Lower leg skin (tissue), 4 donors: ENCODE results near the gene SPSB4. TPM values are rescaled to one million over a fixed set of nuclear protein-coding genes. Genes with fewer than 3 reads are reported as not detected.

Source experiments
- DNase-seq, 2 donors: peaks; one replicate each; pipeline ENCODE4 v3.0.0-alpha.2; 2019; ENCODE audit warnings: low spot score in 2 of 2
- H3K4me3 ChIP-seq: fragments of 200-600 bp; sonication (generic); 2 replicates; pipeline ENCODE4 v1.5.1; 2017; ENCODE audit warnings: mild to moderate bottlenecking, low read depth; ENCODE audit not compliant: poor library complexity, severe bottlenecking
- POLR2A ChIP-seq, 2 donors: fragments of 450-650 bp; IDR thresholded peaks; one replicate each; pipeline ENCODE4 v1.6.1; 2016 to 2017; ENCODE audit warnings: antibody characterized with exemption in 2 of 2, mild to moderate bottlenecking in 1 of 2, moderate library complexity in 1 of 2
- WGBS, 2 donors: methylation state at CpG; one replicate each; pipeline ENCODE4 v1.1.5; 2018; 5-methylcytosine and 5-hydroxymethylcytosine counted together
- intact Hi-C: fragments of 100-400 bp; cut with DNase I; formaldehyde crosslinking; loops from one replicate; pipeline ENCODE4 v1.15.0; 2023; ENCODE audit warnings: low total_unique reads
- total RNA-seq, 4 donors: library from RNA; depleted of rRNA; stranded (reverse); fragments of >200 nt; gene quantifications; one replicate each; pipeline ENCODE4 v1.1.0, GENCODE V29; 2016
- TF ChIP-seq, protein P1 (sequence below), 3 donors: fragments of 450-650 bp; IDR thresholded peaks; one replicate each; pipeline ENCODE4 v1.5.1; 2016; ENCODE audit warnings: antibody characterized with exemption in 3 of 3, mild to moderate bottlenecking in 3 of 3, moderate library complexity in 2 of 3

SPSB4 gene
- total RNA-seq, 4 donors from 2014 or later, result 0.10 TPM; not detected in 3

DNA sequence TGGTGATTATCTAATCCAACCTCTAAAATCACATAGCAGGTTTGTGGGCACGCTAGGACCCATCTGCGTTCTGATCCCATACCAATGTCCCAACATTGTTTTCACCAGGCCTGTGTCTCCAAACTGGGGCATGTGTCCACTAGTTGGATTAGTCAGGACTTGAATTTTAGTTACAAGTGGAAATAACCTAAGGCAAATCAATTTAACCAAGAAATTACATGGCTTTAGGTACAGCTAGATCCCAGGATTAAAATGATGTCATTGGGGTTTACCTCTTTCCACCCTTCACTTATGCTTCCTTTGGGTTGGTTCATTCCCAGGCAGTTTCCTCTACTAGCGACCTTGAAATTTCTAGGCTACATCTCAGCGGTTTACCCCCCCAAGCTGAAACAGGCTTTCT, 133.3 kb downstream of the SPSB4 start:
- WGBS, 2 donors, result 56 to 64% methylated on average over 4 of the region's 4 CpGs
- no peak for DNase-seq
- no peak overlapping the region for H3K4me3 ChIP-seq
- intact Hi-C loops, result loop anchor here (10.0 kb wide), 1 partner anchor 270 kb away; no protein-coding TSS in a partner anchor
- no peak for TF ChIP-seq POLR2A (IDR thresholded peaks at IDR 0.05)
- TF ChIP-seq, protein P1, sequence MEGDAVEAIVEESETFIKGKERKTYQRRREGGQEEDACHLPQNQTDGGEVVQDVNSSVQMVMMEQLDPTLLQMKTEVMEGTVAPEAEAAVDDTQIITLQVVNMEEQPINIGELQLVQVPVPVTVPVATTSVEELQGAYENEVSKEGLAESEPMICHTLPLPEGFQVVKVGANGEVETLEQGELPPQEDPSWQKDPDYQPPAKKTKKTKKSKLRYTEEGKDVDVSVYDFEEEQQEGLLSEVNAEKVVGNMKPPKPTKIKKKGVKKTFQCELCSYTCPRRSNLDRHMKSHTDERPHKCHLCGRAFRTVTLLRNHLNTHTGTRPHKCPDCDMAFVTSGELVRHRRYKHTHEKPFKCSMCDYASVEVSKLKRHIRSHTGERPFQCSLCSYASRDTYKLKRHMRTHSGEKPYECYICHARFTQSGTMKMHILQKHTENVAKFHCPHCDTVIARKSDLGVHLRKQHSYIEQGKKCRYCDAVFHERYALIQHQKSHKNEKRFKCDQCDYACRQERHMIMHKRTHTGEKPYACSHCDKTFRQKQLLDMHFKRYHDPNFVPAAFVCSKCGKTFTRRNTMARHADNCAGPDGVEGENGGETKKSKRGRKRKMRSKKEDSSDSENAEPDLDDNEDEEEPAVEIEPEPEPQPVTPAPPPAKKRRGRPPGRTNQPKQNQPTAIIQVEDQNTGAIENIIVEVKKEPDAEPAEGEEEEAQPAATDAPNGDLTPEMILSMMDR (IDR thresholded peaks at IDR 0.05), result no peak

DNA sequence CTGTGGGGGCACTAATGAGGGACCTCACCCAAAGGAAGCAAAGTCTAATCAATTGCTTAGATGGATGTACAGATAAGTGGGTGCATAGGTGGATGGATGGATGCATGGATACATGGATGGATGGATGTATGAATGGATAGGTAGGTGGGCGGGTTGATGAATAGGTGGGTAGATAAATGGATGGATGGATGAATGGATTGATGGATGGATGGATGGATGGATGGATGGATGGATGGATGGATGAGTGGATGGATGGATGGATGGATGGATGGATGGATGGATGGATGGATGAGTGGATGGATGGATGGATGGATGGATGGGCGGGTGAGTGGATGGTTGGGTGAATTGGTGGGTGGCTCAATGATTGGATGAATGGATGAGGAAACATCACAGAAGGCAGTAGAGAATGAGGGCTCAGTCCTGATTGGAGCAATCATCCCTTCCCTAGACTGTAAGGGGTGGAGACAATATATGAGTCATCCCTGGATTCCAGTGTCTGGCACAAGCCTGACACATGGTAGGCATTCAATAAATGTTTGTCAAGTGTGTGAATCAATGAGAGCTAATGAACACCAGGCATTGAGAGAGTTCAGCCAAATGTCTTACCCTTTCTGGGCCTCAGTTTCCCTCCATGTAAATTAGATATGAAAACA, 140.1 kb downstream of the SPSB4 start:
- no peak for TF ChIP-seq POLR2A (IDR thresholded peaks at IDR 0.05)
- TF ChIP-seq, protein P1 (IDR thresholded peaks at IDR 0.05), result no peak

DNA sequence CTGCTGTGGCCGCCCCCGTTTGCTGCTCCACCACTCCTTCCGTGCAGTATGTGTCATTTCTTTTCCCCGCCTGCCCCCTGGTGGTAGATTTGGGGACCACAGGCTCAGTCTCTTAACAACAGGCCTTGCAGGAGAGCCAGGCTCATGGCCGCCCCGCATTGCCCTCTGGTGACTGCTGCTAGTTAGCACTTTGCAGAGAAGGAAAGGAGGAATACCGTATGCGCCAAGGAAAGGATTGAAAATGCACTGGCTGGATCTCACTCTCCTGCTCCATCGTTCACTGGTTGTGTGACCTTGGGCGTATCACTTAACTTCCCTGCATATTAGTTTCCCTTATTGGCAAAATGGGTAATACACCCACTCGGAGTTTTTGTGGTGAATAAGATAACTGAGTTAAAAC, 141.2 kb downstream of the SPSB4 start:
- TF ChIP-seq POLR2A (IDR thresholded peaks at IDR 0.05), result no peak
- TF ChIP-seq, protein P1 (IDR thresholded peaks at IDR 0.05), result peak in 1 of 3 donors; percentile 93
- intact Hi-C loops, result no loop called here
- WGBS, 2 donors, result 8 to 9% methylated on average over 11 of the region's 11 CpGs

More for the DNA sequence above, 140.1 kb downstream of the SPSB4 start:
- intact Hi-C loops, result no loop called here
- 82 to 95% methylated on average over 2 of the region's 2 CpGs for WGBS, 2 donors
- DNase-seq, result no peak
- H3K4me3 ChIP-seq, result no peak overlapping the region

DNA sequence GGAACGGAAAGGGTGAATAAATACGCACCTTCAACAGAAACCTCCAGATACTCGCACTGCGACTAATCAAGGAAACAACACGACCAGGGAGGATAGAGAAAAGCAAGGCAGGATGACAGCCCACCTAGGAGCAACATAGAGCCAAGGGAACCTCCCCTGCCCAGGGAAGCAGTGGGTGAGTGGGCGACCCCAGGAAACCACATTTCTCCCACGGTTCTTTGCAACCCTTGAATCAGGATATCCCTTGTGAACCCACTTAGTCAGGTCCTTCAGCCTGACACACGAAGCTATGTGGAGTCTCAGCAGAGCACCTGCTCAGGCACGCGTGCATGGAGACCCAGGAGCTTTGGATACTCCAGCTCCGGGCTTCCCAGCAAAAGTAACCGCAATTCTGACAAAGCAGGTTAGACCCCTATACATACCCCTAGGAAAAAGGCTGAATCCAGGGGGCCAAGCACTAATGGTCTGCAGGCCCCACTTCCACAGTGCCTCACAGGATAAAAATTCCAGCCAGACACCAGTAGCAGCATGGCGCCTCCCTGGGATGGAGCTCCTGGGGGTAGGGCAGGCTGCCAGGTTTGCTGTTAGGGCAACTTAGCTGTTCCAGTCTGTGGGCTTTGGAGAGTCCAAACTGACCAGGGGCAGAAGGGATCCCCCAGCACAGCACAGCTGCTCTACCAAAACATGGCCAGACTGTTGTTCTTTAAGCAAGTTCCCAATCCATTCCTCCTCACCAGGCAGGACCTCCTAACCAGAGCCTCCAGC, 142.1 kb downstream of the SPSB4 start:
- 78 to 79% methylated on average over 13 of the region's 13 CpGs for WGBS, 2 donors
- intact Hi-C loops, result no loop called here
- no peak overlapping the region for H3K4me3 ChIP-seq
- TF ChIP-seq POLR2A (IDR thresholded peaks at IDR 0.05), result no peak
- TF ChIP-seq, protein P1 (IDR thresholded peaks at IDR 0.05), result no peak
- no peak for DNase-seq

More for the DNA sequence above, 141.2 kb downstream of the SPSB4 start:
- peak; percentile 96 to 100 for DNase-seq
- no peak overlapping the region for H3K4me3 ChIP-seq

Other genes starting within 250 kb of the SPSB4 start
- gene SLC25A36, start 109.5 kb upstream of the SPSB4 start, total RNA-seq, result 10 to 100 TPM; 35.1 to 63.3 (median 54.3) TPM
- 10 to 100 TPM in 2 of 4 donors, 1 to 10 TPM in 2; 8.8 to 14.5 (median 10.2) TPM for gene PXYLP1, start 180.5 kb downstream of the SPSB4 start, total RNA-seq